SU-DHL-6 (cell line): ENCODE measurements around the gene CCDC106.
A peak's percentile ranks its signal among the peaks of the same experiment; 100 is the strongest.

Experiments used
- H2AFZ ChIP-seq: fragments of 200-600 bp; sonication (generic); 2 replicates; pipeline ENCODE4 v1.6.1; 2014; ENCODE audit warnings: low read depth, mild to moderate bottlenecking, moderate library complexity, mixed read lengths, antibody characterized with exemption, low read length; ENCODE audit not compliant: severe bottlenecking
- H3F3A ChIP-seq: fragments of 200-600 bp; shearing (Covaris generic); 2 replicates; pipeline ENCODE4 v1.6.0; 2016; ENCODE audit warnings: antibody characterized with exemption, mild to moderate bottlenecking; ENCODE audit not compliant: insufficient read depth
- H3K27ac ChIP-seq: fragments of 200-600 bp; sonication (generic); 2 replicates; pipeline ENCODE4 v1.5.1; 2016; ENCODE audit warnings: low read depth, mild to moderate bottlenecking, low read length, moderate library complexity, mixed read lengths
- H3K27me3 ChIP-seq: fragments of 200-600 bp; sonication (generic), shearing (Covaris generic); 2 replicates; pipeline ENCODE4 v1.6.0; 2014; ENCODE audit warnings: mild to moderate bottlenecking, low read length
- H3K36me3 ChIP-seq: fragments of 200-600 bp; sonication (generic); 2 replicates; pipeline ENCODE4 v1.6.1; 2014; ENCODE audit warnings: mild to moderate bottlenecking, low read length, mixed read lengths
- H3K4me2 ChIP-seq: fragments of 300-600, 200-600 bp; shearing (Covaris generic), sonication (generic); 2 replicates; pipeline ENCODE4 v1.6.0; 2014; ENCODE audit warnings: low read length, low read depth, mild to moderate bottlenecking; ENCODE audit not compliant: poor library complexity, severe bottlenecking
- H3K4me3 ChIP-seq: fragments of 200-600 bp; sonication (generic); 2 replicates; pipeline ENCODE4 v1.5.1; 2014; ENCODE audit warnings: antibody characterized with exemption, low read length, mild to moderate bottlenecking, mixed read lengths; ENCODE audit not compliant: insufficient read depth, poor library complexity, severe bottlenecking
- H3K79me2 ChIP-seq: fragments of 200-600 bp; sonication (generic); 2 replicates; pipeline ENCODE4 v1.6.1; 2014; ENCODE audit warnings: mild to moderate bottlenecking, low read length, moderate library complexity; ENCODE audit not compliant: insufficient read depth
- H3K9ac ChIP-seq: fragments of 200-600 bp; sonication (generic); 2 replicates; pipeline ENCODE4 v1.7.0; 2014; ENCODE audit warnings: mild to moderate bottlenecking, low read length
- H3K9me2 ChIP-seq: fragments of 200-600 bp; sonication (generic); replicated peaks from 2 replicates; pipeline ENCODE4 v1.6.1; 2014; ENCODE audit warnings: low read length; ENCODE audit not compliant: insufficient read depth
- H3K9me3 ChIP-seq: fragments of 200-600 bp; sonication (generic); 2 replicates; pipeline ENCODE4 v1.6.1; 2014; ENCODE audit warnings: low read length, mixed read lengths; ENCODE audit not compliant: insufficient read depth
- H4K20me1 ChIP-seq: fragments of 200-600 bp; sonication (generic); 2 replicates; pipeline ENCODE4 v1.6.1; 2014; ENCODE audit warnings: low read depth, mild to moderate bottlenecking, antibody characterized with exemption, low read length, moderate library complexity, mixed read lengths
- EZH2phosphoT487 ChIP-seq: fragments of 200-600 bp; sonication (generic), shearing (Covaris generic); conservative IDR thresholded peaks from 2 replicates; pipeline ENCODE4 v1.6.1; 2018; ENCODE audit warnings: mild to moderate bottlenecking, antibody characterized with exemption, low read length, moderate library complexity, mixed read lengths
- TF ChIP-seq, protein P1 (sequence below): fragments of 200-600 bp; sonication (generic); IDR thresholded peaks from one replicate; pipeline ENCODE4 v1.5.1; 2017; ENCODE audit warnings: antibody characterized with exemption, mild to moderate bottlenecking, low read length, moderate library complexity; ENCODE audit not compliant: insufficient read depth, poor library complexity, severe bottlenecking

Gene CCDC106

DNA sequence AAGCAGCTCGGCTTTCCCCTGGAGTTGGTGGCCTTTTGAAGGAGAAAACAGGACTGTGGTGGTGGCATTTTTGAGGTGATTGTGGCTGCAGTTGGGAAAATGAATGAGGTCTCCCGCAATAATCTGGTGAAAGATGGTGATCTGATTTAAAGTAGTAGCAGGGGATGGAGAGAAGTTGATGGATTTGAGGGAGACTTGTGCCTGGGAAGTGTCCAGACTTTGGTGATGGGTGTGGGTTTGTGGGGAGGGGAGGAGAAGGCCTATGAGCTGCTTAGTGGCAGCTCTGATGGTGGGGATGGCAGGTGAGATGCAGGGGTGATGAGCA lies 23.0 kb downstream of the CCDC106 start:
- Histone ChIP-seq H3K9ac (no peak overlapping the region), H3K36me3 (peaks cover 8% of the 10 kb centered on the region; the same call in 1 of the 2 replicates), H3K9me2 (no peaks in the 10 kb centered on the region), H2AFZ (no peak overlapping the region), H3K9me3 (no peaks in the 10 kb centered on the region), H3K4me3 (no peak overlapping the region), H3K79me2 (peaks cover 82% of the 10 kb centered on the region), H3K27ac (no peak overlapping the region), H3K4me2 (no peak overlapping the region), H3F3A (peaks cover 27% of the 10 kb centered on the region), H3K27me3 (no peaks in the 10 kb centered on the region), H4K20me1 (peaks cover 11% of the 10 kb centered on the region)
- no peak for TF ChIP-seq EZH2phosphoT487
- TF ChIP-seq, protein P1, sequence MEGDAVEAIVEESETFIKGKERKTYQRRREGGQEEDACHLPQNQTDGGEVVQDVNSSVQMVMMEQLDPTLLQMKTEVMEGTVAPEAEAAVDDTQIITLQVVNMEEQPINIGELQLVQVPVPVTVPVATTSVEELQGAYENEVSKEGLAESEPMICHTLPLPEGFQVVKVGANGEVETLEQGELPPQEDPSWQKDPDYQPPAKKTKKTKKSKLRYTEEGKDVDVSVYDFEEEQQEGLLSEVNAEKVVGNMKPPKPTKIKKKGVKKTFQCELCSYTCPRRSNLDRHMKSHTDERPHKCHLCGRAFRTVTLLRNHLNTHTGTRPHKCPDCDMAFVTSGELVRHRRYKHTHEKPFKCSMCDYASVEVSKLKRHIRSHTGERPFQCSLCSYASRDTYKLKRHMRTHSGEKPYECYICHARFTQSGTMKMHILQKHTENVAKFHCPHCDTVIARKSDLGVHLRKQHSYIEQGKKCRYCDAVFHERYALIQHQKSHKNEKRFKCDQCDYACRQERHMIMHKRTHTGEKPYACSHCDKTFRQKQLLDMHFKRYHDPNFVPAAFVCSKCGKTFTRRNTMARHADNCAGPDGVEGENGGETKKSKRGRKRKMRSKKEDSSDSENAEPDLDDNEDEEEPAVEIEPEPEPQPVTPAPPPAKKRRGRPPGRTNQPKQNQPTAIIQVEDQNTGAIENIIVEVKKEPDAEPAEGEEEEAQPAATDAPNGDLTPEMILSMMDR, result no peak

DNA sequence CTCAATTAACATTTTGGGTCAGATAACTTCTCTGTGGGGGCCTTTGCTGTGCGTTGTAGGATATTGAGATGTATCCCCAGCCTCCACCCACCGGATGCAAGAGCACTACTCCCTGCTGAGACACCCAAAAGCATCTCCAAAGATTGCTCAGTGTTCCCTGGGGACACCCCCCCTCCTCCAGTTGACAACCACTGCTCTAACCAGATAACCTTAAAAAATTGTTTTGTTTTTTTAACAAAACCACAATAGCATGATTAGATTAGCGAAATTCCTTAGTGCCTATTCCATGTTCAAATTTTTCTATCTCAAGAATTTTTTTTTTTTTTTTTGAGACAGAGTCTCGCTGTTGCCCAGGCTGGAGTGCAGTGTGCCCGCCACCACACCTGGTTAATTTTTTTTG lies 24.4 kb downstream of the CCDC106 start:
- Histone ChIP-seq H3K9ac (no peak overlapping the region), H2AFZ (no peak overlapping the region), H3K36me3 (peaks cover 8% of the 10 kb centered on the region; the same call in 1 of the 2 replicates), H3K4me3 (no peak overlapping the region), H3F3A (peaks cover 41% of the 10 kb centered on the region), H3K79me2 (peaks cover 82% of the 10 kb centered on the region), H3K9me2 (no peaks in the 10 kb centered on the region), H3K27ac (no peak overlapping the region), H4K20me1 (peaks cover 11% of the 10 kb centered on the region), H3K9me3 (no peaks in the 10 kb centered on the region), H3K4me2 (no peak overlapping the region), H3K27me3 (no peaks in the 10 kb centered on the region)
- TF ChIP-seq, protein P1, result no peak
- TF ChIP-seq EZH2phosphoT487, result no peak

DNA sequence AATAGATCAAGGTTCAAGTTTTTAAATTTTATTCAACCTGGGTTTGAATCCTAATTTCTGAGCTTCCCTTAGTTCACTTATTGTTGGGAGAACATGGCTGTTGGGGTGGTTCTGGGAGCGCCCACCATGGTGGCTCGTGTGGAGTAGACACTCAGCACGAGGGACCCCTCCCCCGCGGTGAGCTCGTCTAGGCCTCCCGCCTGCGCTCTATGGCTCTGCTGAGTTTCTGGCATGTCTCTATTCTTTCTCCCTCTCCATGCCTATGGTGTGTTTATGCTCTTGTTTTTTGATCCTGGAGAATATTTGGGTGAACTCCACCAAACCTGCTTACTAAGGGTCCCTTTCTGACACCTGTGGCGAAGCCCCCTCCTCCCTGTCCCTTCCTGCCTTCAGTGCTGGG lies 25.5 kb downstream of the CCDC106 start:
- Histone ChIP-seq H3K27me3 (no peaks in the 10 kb centered on the region), H3K4me3 (no peak overlapping the region), H3K9ac (no peak overlapping the region), H4K20me1 (peaks cover 8% of the 10 kb centered on the region), H3F3A (peaks cover 50% of the 10 kb centered on the region), H2AFZ (no peak overlapping the region), H3K36me3 (peaks cover 6% of the 10 kb centered on the region; the same call in 1 of the 2 replicates), H3K4me2 (peak overlapping the region; percentile 10), H3K9me2 (no peaks in the 10 kb centered on the region), H3K79me2 (peaks cover 79% of the 10 kb centered on the region), H3K9me3 (no peaks in the 10 kb centered on the region), H3K27ac (peak overlapping the region; percentile 26; the same call in 1 of the 2 replicates)
- TF ChIP-seq EZH2phosphoT487, result no peak
- TF ChIP-seq, protein P1, result no peak
